HEK293 (cell line): ENCODE data around the gene OPCML.

Experiments used
- CTCF ChIA-PET: fragments of 350-600 bp; formaldehyde crosslinking; extraction: SDS; loops from one replicate; lab custom pipeline; 2021; ENCODE audit warnings: antibody characterized with exemption; lab: Yijun Ruan, JAX
- POLR2A ChIA-PET: fragments of 300-600 bp; formaldehyde crosslinking; extraction: SDS; loops from one replicate; lab custom pipeline; 2020; ENCODE audit warnings: antibody characterized with exemption, inconsistent platforms; lab: Yijun Ruan, JAX
- H3K27ac ChIP-seq: fragments of 200-500 bp; sonication (Bioruptor generic); 2 replicates; pipeline ENCODE4 v1.5.1; 2014; ENCODE audit warnings: low read depth, low read length, control low read depth, inconsistent platforms; ENCODE audit errors: extremely low read depth
- H3K36me3 ChIP-seq, 2 experiments: fragments of 200-500 bp in 1 of 2; sonication (Bioruptor generic) in 1 of 2; 1 replicate in 1 of 2; 2 replicates in 1 of 2; pipeline ENCODE4 v1.5.1; 2014 to 2017; ENCODE audit warnings: inconsistent platforms in 2 of 2, low read length in 2 of 2; ENCODE audit not compliant: control insufficient read depth in 2 of 2, insufficient read depth in 1 of 2
- H3K4me1 ChIP-seq: fragments of 200-500 bp; sonication (Bioruptor generic); 2 replicates; pipeline ENCODE4 v1.5.1; 2014; ENCODE audit warnings: mild to moderate bottlenecking, low read length, inconsistent platforms; ENCODE audit not compliant: control insufficient read depth, insufficient read depth
- H3K4me3 ChIP-seq: 2 replicates; pipeline ENCODE4 v1.5.1; 2011; ENCODE audit warnings: low read depth, mild to moderate bottlenecking, control low read depth, low read length, moderate library complexity
- H3K9me3 ChIP-seq: fragments of 200-500 bp; sonication (Bioruptor generic); 2 replicates; pipeline ENCODE4 v1.5.1; 2014; ENCODE audit warnings: low read depth, low read length, inconsistent platforms; ENCODE audit not compliant: control insufficient read depth, insufficient read depth
- BCL6B ChIP-seq: fragments of 450-650 bp; formaldehyde crosslinking; IDR thresholded peaks from 2 replicates; pipeline ENCODE4 v1.5.1; 2017; ENCODE audit warnings: missing biosample characterization, missing genetic modification characterization
- GLI2 ChIP-seq: fragments of 450-650 bp; formaldehyde crosslinking; IDR thresholded peaks from 2 replicates; pipeline ENCODE4; 2017; ENCODE audit warnings: missing biosample characterization, missing genetic modification characterization, low read depth, borderline replicate concordance
- KLF1 ChIP-seq: fragments of 450-650 bp; formaldehyde crosslinking; IDR thresholded peaks from 2 replicates; pipeline ENCODE4 v1.5.1; 2016; ENCODE audit warnings: missing biosample characterization, missing genetic modification characterization
- PRDM1 ChIP-seq: fragments of 450-650 bp; formaldehyde crosslinking; IDR thresholded peaks from 2 replicates; pipeline ENCODE4; 2016; ENCODE audit warnings: missing biosample characterization, missing genetic modification characterization
- SCRT1 ChIP-seq: fragments of 450-650 bp; formaldehyde crosslinking; IDR thresholded peaks from 2 replicates; pipeline ENCODE4 v1.5.1; 2016; ENCODE audit warnings: missing biosample characterization, missing genetic modification characterization, borderline replicate concordance
- SETDB1 ChIP-seq: IDR thresholded peaks from one replicate; pipeline ENCODE4 v1.6.1; 2017; ENCODE audit warnings: mild to moderate bottlenecking, low read length, moderate library complexity, mixed read lengths; ENCODE audit not compliant: insufficient read length
- ZBTB17 ChIP-seq: fragments of 450-650 bp; formaldehyde crosslinking; IDR thresholded peaks from 2 replicates; pipeline ENCODE4 v1.5.1; 2016; ENCODE audit warnings: missing biosample characterization, missing genetic modification characterization
- ZBTB20 ChIP-seq: fragments of 450-650 bp; formaldehyde crosslinking; IDR thresholded peaks from 2 replicates; pipeline ENCODE4 v1.5.1; 2016; ENCODE audit warnings: missing biosample characterization, missing genetic modification characterization
- ZNF132 ChIP-seq: fragments of 450-650 bp; formaldehyde crosslinking; IDR thresholded peaks from 2 replicates; pipeline ENCODE4 v1.5.1; 2017; ENCODE audit warnings: missing biosample characterization, missing genetic modification characterization, borderline replicate concordance
- ZNF311 ChIP-seq: fragments of 450-650 bp; formaldehyde crosslinking; IDR thresholded peaks from 2 replicates; pipeline ENCODE4 v1.5.1; 2017; ENCODE audit warnings: missing biosample characterization, missing genetic modification characterization, borderline replicate concordance
- ZNF350 ChIP-seq: fragments of 450-650 bp; formaldehyde crosslinking; IDR thresholded peaks from 2 replicates; pipeline ENCODE4 v1.5.0; 2017; ENCODE audit warnings: missing biosample characterization, mild to moderate bottlenecking, missing genetic modification characterization
- ZNF394 ChIP-seq: fragments of 450-650 bp; formaldehyde crosslinking; IDR thresholded peaks from 2 replicates; pipeline ENCODE4 v1.5.1; 2016; ENCODE audit warnings: missing biosample characterization, missing genetic modification characterization, mild to moderate bottlenecking, moderate library complexity, borderline replicate concordance
- ZNF501 ChIP-seq: fragments of 450-650 bp; formaldehyde crosslinking; IDR thresholded peaks from 2 replicates; pipeline ENCODE4 v1.5.1; 2016; ENCODE audit warnings: missing biosample characterization, missing genetic modification characterization
- ZNF600 ChIP-seq: fragments of 450-650 bp; formaldehyde crosslinking; IDR thresholded peaks from 2 replicates; pipeline ENCODE4 v1.5.1; 2016; ENCODE audit warnings: missing biosample characterization, missing genetic modification characterization
- ZNF837 ChIP-seq: fragments of 450-650 bp; formaldehyde crosslinking; IDR thresholded peaks from 2 replicates; pipeline ENCODE4 v1.5.1; 2016; ENCODE audit warnings: missing biosample characterization, missing genetic modification characterization
- TF ChIP-seq, protein P1 (sequence below): fragments of 450-650 bp; formaldehyde crosslinking; IDR thresholded peaks from 2 replicates; pipeline ENCODE4 v1.5.1; 2016; ENCODE audit warnings: missing biosample characterization, missing genetic modification characterization
- TF ChIP-seq, protein P2 (sequence below): fragments of 450-650 bp; formaldehyde crosslinking; IDR thresholded peaks from 2 replicates; pipeline ENCODE4 v1.5.1; 2016; ENCODE audit warnings: missing biosample characterization, missing genetic modification characterization, borderline replicate concordance

OPCML gene

DNA sequence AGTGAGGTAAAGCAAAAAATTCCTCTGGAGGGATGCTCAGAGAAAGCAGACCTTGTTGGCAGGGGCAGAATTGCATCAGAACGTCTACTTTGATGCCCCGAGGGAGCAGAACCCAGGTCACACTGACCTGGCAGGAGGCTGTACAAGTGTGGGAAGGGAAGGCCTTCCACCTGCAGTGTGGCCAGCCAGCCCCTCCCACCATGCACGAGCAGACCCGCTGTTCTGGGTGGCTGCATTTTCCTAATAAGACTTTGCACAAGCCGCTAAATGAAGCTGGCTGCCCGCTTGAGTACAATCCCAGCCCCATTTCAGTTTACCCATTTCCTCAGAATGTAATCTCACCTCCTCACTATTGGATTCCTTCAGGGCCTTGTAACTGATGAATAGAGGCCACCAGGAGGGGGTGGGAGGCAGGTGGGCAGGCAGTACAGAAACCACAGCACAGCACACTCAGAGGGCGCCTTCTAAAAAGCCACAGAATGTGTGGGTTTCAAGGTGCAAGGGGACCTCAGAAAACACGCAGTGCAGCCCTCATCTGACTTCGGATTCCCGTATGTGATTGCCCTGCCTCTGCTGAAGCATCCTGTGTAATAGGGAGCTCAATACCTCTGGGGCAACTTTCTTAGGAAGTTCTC is 316.6 kb downstream of the OPCML start:
- H3K4me3 ChIP-seq = no peak overlapping the region
- CTCF ChIA-PET = no interaction called here
- no peaks in the 10 kb centered on the region for H3K36me3 ChIP-seq
- H3K9me3 ChIP-seq = no peaks in the 10 kb centered on the region
- no peaks in the 10 kb centered on the region for H3K4me1 ChIP-seq
- POLR2A ChIA-PET = no interaction called here
- H3K27ac ChIP-seq = no peak overlapping the region
- TF ChIP-seq ZNF837 (tag by site-specific recombination) = no peak

- Histone ChIP-seq H3K27ac (no peak overlapping the region), H3K9me3 (no peaks in the 10 kb centered on the region), H3K4me1 (no peaks in the 10 kb centered on the region), H3K36me3 (no peaks in the 10 kb centered on the region), H3K4me3 (no peak overlapping the region)
- CTCF ChIA-PET = no interaction called here
- TF ChIP-seq PRDM1 (tag by site-specific recombination) (no peak), ZNF600 (tag by site-specific recombination) (no peak), ZNF394 (tag by site-specific recombination) (no peak), SCRT1 (tag by site-specific recombination) (no peak), ZBTB17 (no peak), KLF1 (tag by site-specific recombination) (no peak), ZNF501 (tag by site-specific recombination) (no peak), SETDB1 (no peak), BCL6B (tag by site-specific recombination) (no peak), GLI2 (tag by site-specific recombination) (no peak), ZBTB20 (no peak), ZNF311 (tag by site-specific recombination) (no peak)
- TF ChIP-seq, protein P1, sequence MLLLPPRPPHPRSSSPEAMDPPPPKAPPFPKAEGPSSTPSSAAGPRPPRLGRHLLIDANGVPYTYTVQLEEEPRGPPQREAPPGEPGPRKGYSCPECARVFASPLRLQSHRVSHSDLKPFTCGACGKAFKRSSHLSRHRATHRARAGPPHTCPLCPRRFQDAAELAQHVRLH (tag by site-specific recombination) = no peak
- TF ChIP-seq, protein P2, sequence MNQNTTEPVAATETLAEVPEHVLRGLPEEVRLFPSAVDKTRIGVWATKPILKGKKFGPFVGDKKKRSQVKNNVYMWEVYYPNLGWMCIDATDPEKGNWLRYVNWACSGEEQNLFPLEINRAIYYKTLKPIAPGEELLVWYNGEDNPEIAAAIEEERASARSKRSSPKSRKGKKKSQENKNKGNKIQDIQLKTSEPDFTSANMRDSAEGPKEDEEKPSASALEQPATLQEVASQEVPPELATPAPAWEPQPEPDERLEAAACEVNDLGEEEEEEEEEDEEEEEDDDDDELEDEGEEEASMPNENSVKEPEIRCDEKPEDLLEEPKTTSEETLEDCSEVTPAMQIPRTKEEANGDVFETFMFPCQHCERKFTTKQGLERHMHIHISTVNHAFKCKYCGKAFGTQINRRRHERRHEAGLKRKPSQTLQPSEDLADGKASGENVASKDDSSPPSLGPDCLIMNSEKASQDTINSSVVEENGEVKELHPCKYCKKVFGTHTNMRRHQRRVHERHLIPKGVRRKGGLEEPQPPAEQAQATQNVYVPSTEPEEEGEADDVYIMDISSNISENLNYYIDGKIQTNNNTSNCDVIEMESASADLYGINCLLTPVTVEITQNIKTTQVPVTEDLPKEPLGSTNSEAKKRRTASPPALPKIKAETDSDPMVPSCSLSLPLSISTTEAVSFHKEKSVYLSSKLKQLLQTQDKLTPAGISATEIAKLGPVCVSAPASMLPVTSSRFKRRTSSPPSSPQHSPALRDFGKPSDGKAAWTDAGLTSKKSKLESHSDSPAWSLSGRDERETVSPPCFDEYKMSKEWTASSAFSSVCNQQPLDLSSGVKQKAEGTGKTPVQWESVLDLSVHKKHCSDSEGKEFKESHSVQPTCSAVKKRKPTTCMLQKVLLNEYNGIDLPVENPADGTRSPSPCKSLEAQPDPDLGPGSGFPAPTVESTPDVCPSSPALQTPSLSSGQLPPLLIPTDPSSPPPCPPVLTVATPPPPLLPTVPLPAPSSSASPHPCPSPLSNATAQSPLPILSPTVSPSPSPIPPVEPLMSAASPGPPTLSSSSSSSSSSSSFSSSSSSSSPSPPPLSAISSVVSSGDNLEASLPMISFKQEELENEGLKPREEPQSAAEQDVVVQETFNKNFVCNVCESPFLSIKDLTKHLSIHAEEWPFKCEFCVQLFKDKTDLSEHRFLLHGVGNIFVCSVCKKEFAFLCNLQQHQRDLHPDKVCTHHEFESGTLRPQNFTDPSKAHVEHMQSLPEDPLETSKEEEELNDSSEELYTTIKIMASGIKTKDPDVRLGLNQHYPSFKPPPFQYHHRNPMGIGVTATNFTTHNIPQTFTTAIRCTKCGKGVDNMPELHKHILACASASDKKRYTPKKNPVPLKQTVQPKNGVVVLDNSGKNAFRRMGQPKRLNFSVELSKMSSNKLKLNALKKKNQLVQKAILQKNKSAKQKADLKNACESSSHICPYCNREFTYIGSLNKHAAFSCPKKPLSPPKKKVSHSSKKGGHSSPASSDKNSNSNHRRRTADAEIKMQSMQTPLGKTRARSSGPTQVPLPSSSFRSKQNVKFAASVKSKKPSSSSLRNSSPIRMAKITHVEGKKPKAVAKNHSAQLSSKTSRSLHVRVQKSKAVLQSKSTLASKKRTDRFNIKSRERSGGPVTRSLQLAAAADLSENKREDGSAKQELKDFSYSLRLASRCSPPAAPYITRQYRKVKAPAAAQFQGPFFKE (tag by site-specific recombination) = no peak
- POLR2A ChIA-PET = no interaction called here
Measured at GRCh38 chr11:133214646-133215045, 317.7 kb downstream of the OPCML start.

DNA sequence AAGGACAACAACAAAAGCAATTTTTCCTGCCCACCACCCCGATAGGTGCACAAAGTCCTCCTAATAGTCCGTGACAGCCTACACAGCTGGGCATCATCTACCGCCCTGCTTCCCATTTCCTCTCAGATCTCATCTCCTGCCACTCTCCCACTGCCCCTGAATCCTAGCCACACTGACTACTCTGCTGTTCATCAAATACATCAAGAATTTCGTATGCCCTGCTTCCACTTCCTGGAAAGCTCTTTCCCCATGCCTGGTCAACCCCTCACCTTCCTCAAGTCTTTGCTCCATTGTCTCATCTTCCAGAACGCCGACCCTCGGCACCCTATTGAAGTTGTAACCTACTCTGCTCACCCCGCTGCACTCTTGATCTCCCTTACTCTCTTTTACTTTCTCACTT is 320.1 kb downstream of the OPCML start:
- H3K4me1 ChIP-seq = no peaks in the 10 kb centered on the region
- no peaks in the 10 kb centered on the region for H3K9me3 ChIP-seq
- ChIA-PET POLR2A (no interaction called here), CTCF (no interaction called here)
- H3K27ac ChIP-seq = no peak overlapping the region
- no peak overlapping the region for H3K4me3 ChIP-seq
- H3K36me3 ChIP-seq = no peaks in the 10 kb centered on the region
- TF ChIP-seq ZNF350 (tag by site-specific recombination) (no peak), ZNF132 (tag by site-specific recombination) (no peak)
- TF ChIP-seq, all 188 proteins: peak for 0
